Activated T-cell treated with anti-CD3 and anti-CD28 coated beads for 1 hour (primary cell): Measurements from ENCODE around the gene CHD6.

Experiments used
- DNase-seq: peaks from one replicate; pipeline ENCODE4 v3.0.0-alpha.2; 2020; ENCODE audit warnings: low read depth

CHD6 gene

DNA sequence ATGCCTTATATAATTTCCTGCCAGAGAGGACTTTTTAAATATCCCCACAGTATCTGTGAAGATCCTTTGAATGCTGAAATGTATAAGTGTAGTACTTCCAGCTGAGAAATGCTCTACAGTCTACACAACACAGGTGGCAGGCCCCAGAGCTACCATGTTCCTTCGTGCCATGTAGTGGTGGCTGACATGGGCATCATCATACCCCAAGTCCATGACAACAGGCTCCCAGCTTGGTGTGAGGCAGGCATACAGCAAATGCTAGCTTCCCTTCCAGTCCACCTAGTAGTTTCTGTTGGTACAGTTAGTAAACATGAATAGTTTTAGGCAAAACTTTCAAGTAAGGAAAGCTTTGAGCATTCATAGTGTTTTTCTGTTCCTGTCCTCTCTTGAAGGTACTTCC, 190.3 kb downstream of the CHD6 start:
- no peak for DNase-seq

DNA sequence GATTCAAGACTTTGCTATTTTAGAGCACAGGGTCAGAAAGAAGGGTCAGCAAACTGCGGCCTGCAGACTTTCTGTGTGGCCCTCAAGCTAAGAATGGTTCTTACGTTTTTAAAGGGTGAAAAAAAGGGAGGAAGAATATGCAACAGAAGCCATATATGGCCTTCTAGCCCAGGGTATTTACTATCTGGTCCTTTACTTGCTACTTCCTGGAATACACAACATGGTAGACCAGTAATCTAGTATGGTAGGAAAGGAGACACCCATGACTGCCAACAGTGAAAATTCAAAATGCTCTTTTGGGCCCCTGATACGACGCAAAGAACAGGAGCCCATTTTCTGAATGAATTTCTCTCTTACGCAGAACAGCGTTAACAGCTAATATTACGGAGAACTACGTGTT, 191.2 kb downstream of the CHD6 start:
- DNase-seq: no peak

DNA sequence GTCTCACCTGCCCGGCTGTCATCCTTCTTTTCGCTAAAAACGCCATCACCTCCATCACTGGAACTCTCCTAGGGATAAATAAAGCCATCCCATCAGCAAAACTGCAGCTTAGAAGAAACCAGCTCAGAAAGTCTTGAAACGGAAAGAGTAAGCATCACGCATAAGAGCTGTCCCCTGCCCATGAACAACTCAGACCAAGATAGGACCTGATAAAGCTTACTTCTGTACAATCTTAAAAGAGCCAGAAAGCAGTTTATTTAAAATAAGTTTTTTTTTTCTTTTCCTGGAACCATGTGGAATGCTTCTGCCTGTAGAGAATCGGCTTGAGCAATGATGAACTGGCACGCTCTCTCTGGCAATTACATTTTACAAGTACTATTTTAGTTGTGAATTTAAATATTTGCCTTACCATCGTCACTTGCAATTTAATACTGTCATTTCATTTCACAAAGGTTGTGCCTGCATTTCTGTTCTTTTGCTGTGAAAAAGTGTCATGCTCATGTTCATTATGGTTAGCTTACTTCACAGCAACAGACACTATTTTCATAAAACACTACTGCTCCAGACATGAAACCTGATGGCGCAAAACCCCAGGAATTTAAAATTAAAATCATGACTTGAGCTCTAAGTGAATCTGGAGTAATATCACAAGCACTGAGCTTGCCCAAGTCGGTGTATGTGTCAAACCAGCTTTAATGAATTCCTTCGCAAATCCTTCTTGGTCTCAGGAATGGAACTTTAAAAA, 191.9 kb downstream of the CHD6 start:
- no peak for DNase-seq

DNA sequence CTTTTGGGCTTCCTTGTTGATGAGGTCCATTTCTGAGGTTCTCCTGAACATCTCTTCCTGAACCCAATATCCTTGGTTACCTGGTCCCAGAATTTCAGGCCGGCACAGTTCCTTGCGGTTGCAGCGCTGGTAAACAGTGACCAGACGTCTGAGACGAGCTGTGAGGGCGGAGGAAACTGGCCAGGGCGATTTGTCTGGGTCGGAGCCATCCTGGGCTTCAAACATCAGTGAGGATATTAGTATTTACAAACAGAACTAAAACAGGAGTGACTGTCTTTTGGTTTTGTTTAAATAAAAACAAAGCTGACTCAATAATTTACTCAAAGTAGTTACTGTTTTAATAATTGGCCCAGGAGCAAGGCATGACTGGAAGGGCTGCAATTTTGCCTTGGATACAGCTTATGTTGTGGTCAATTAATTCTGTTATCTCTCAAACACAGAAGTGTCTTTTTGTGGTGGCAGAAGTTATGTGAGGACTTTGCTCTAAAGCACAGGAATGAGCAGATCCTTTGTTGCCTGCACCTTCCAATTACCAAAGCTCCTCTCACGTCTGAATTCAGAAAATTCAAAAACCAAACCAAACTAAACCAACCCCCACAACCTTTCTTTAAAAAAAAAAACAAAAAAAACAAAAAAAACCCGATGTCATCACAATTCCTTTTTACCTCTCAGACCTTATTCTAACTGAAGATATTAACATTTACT, 192.8 kb downstream of the CHD6 start:
- no peak for DNase-seq

DNA sequence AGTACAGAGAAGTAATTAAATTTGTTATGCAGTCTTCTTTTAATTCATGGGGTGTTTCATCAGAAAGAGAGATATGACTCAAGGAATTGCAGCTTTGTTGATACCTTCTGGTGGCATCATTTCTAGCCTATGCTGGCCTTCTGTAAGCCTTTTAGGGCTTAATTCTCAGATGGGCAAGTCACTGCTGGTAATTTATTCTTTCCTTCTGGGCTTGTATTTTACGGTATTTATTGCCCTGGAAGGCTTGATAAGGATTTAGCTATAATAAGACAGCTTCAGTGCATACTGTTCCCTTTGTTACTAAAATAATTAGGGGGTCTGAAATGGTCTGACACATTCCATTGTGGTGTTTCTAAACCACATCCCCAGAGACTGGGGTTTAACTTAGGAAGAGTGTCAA, 193.6 kb downstream of the CHD6 start:
- DNase-seq: no peak

DNA sequence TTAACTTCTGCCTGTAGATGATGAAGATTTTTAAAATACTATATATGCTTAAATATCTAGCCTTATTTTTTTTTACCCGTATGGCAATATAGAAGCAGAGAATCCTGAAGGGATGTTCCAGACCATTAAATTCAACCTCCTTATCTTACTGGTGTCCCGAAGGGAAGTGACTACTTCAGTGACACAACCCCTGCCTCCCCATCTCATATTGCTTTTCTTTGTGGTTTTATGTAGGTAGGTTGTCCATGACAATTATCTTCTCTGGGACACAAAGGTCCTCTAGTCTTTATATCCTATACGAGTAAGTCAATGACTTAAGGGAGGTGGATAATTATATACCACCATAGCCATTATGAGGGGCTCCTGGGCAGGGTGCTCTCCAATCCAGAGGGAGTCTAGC, 194.2 kb downstream of the CHD6 start:
- DNase-seq: no peak

DNA sequence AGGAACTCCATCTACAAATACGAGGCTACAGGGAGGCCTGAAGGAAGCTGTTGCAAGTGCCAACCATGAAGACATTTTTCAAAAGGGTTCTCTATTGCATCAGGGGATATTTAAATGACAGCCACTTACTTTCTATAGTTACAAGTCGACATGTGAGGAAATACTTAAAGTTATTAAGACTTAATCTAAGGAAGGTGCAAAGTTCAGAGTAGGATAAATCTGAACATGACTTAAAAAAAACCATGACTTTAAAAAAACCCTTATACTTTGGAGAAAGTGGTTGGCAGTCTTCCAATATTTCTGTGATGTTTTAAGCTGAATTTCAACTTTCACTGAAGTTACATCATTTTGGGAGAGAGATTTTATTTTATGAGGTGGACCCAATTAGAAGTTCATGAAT, 195.2 kb downstream of the CHD6 start:
- no peak for DNase-seq

DNA sequence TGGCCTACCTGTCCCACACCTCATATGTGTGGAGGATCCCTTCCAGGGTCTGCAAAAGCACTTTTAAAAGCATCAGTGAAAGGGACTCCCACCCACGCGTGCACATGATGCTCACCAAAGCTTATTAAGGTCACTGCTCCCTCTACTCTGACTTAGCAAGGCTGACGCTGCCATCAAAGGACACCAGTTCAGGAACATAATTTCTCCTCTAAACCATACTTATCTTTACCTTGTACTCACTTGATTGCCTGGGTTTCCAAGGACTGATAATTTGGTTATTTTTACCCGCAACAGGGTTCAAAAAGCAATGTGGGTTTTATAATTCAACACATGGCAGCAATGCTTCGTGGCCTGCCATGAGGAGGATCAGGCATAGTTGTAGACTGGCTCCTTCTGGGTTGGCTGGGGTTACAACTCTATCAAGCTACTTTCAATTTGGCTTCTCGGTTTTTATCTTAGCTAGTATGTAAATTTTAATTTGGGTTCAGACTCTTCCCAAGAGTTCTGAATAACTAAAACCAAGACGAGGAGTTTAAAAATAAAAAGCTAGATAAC, 199.4 kb downstream of the CHD6 start:
- no peak for DNase-seq

DNA sequence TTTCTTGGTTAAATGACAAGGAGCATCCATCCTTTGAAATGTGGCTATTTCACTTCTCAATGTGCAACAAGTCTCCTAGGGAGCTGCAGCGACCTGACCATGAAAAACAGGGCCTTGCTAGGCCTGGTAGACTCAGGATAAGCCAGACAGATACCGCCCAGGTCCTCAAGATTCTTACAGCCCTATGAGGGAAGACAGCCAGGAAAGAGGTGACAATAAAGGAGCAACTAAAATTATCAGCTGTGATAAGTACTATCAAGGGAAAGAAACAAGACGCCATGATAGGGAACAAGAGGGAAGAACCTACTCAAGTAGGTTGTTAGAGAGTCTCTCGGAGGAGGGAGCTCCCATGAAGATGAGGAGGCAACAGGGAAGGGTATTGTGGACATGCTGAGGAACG, 200.1 kb downstream of the CHD6 start:
- no peak for DNase-seq

DNA sequence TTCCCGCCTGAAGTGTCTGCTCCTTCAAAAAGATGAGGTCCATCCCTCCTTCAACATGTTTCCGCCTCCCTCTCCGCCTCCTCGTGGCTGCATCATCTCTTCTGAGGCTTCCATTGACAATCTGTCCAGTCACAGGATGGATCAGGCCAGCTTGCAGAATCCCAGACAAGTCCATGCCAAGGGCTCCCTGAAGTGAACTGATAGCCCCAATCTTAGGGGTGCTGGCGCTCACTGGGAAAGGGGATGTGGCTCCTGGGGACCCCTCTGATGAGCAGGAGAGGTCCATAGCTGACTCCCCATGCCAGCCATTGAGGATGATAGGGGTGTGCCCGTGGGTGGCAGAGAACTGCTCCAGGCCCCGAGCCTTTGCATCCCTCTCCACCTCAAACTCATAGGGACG, 203.0 kb downstream of the CHD6 start:
- DNase-seq: no peak

DNA sequence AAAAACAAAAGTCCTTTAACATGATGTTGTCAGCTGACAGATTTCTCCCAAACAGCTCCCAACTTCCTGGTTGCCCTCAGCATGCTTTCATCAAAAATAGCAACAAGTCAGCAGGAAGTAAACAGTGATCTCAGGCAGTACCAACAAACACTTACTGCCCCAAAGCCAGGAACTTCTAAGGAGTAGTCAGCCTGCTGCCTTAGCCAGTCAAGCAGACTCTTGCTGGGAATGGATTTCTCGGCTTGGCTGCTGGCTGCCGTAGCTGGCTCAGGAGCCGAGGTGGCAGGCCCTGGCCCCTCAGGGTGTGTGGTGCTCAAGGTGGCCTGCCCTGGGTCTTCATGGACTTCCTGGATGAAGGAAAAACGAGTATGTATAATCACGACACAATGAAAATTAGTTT, 205.0 kb downstream of the CHD6 start:
- no peak for DNase-seq

DNA sequence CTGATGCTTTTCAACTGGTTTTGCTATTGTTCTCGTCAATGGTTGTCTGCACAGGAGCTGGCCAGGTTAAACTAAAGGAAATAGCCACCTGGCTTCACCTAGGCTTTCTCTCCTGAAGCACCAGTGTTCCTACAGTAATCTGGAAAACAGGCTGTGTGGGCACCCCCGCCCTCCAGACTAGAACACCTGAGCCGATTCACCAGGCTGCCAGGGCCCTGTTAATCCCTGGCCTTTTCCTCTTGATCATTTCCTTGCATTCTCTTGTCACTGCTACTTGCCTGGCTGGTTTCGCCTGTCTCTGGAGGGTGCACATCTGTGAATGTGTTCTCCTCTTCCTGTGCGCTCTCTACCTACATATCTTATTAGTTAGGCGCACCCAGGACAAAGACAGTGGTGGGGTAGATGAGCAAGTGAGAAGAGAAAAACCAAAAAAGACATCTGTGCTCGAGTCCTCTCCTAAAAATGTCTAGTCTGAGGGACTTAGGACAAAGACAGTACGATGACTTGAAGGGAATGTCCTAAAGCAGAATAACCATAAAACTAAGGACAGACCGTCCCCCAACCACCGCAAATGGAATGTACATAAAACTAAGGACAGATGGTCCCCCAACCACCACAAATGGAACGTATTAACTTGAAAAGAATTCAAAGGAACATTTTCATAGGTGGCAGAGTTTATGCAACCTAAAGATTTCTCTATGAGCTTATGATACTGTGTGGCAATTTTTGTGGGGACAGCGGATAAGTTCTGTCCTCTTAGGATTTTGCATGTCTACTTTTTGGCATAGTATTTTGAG, 205.7 kb downstream of the CHD6 start:
- DNase-seq: no peak

DNA sequence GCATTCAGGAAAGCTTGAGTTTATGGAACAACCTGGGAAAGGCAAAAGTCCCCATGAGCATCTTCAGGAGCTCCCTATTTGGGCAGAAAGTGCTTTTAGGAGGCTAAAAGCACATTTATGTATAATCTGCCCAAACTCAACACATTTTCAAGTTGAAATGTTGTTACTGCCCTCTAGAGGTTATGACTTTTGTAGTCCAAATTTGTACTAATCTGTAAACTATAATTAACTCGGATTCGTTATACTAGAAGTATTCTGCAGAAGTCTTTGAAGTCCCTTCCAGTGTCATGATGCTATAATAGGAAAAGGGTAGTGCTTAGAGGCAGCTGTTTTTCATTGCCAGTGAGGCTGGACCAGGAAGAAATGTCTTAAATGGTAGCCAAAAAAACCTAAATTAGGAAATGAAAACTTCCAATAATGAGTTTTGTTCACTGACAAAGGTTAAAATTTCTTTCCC, 206.8 kb downstream of the CHD6 start:
- no peak for DNase-seq

DNA sequence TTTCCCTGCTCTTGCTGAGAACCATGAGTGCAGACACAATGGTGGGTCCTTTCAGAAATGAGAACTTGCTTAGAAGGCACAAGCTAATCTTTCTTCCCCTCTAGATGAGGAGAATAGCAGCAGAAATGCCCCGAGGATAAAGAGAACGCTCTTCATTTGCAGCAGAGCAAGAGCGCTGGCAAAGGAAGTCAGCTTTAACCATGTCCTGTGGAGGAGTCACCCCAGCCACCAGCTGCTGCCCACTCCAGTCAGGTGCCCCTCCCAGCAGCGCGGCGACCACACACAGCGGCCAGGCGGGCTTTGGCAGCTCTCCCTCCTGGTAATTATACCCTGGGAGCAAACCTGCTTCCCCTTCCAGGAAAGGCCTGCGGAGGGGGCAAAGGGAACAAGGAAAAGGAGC, 209.2 kb downstream of the CHD6 start:
- DNase-seq: no peak

DNA sequence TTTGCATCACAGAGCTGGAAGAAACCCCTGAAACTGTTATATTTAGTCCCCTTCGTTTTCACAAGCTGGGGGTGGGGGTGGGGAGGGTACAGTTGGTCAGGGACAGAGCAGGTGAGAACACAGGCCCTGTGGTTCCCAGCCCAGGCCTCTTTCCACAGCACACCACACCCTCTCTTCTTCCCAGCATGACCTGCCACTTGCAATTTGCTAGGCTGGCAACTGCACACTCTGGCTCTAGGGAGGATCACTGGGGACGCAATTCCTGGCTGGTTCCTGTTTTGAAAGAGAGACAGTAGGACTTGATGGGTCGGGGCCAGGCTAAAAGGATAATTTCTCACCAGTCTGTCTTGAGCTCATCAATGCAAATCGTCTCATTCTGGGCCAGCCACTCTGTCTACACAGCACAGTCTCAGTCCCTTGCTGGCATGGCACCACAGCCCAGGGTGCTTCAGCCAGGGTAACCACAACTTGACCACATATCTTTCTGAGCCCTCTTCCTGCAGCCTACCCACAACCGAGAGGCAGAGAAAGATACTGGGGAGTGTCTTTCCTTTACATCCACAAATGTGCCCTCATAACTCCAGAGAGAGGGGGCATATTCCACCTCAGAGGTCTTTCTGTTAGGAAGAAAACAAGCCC, 209.9 kb downstream of the CHD6 start:
- no peak for DNase-seq

DNA sequence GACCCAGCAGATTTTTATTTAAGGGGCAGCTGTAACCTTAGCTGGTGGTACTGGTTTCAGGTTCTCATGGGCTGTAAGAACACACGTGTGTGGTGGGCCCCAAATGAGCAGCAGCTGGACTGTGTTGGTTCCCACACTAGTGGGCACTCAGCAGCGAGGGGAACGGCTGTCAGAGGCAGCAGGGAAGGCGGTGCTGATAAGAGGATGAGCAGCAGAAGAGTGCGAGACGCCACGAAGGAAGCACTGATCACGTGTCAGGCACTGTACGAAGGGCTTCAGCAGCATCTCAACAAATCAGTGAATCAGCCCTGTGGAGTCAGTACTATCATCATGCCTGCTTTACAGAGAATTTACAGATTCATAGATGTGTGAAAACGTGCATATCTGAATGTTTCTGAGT, 210.6 kb downstream of the CHD6 start:
- DNase-seq: no peak

DNA sequence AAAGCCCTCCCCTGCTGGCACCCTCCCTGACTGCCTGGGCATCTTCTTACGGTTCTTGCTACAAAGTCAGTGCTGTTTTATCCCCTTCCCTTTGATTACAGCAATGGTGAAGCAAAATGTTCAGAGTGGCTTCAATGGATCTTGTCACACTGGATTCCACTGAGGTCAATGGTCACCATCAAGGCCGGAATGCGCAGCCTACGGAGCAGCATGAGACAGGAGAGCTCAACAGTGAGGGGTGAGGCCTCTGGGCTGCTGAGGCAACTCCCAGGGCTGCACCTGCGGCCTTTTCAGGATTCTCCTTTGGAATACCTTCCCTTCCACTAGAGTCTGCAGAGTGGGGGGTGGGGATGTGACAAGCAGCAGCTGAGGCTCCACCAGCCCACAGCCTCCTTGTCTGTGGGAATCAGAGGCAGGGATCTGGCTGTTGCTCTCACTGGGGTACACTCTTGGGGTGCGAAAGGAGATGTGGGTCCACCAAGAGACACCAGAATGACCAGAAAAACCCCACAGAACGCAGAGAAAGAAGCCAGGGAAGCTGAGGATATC, 211.2 kb downstream of the CHD6 start:
- no peak for DNase-seq

DNA sequence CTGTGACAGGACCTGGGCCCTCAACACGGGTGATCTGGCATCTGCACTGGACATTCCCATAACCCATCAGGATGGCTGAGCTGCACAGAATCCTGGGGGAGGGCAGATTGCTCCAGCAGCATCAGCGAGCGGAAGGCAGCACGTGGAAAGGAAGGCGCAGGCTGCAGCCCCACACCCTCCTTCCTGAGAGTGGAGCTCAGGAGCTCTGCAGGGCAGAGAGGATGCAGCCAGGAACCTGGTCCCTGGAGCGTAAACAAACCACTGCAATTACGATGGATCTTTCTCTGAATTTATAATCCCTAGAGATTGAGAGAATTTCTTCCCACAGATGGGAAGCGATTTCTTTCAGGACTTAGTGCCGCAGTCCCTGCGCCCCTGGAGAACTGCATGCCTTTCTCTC, 211.8 kb downstream of the CHD6 start:
- DNase-seq: no peak

DNA sequence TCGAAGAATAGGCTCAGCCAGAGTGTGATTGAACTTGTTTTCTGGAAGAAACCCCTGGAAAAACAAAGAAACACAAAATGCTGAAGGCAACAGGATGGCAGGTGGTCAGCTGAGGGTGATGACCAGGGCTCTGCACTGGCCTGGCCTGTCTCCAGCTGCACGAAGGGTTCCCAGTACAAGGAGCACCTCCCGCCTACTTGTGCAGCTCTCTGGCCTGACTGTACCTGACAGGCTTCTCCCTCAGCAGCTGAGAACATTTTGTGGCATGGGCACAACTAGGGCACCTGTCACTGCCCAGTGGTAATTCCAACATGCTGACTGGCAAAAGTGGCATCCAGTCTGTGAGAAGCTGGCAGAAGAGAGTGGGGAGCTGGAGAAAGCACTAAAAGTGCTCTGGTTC, 212.7 kb downstream of the CHD6 start:
- no peak for DNase-seq

DNA sequence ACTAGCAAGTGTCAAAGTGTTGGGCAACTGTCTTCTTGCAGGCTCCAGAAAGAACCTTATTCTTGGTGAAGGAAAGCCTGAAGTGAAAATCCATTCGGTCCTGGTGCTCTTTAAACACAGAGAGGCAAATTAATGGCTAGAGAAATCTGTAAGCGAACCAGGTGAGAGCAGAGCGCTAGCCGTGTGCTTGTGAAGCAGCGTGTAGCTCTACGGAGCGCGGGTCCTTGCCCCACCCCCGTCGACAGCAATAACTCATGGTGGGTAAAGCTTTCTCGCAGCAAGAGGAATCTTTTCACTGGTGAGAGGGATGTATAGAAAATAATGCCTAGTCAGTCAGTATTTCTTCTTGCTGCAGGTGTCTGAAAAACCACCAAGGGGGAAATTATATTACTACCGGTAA, 214.6 kb downstream of the CHD6 start:
- no peak for DNase-seq

DNA sequence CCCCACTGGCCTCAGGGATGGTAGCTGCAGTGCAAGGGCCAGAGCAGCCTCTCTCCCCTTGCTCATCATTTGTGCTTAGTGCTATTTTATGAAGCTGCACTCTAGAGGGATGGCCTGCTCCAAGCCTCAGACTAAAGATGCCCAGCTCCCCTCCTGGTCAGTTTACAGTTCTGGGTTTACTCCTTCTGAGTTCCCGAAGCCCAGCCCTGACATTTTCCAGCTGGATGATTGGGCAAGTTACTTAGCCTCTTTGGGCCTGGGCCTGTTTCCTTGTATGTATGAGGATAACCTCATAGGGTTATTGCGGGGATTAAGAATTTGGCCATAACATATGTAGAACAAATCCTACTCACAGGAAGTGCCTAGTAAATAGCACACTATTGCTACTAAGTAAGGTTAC, 219.8 kb downstream of the CHD6 start:
- DNase-seq: no peak
